ENCODE measurements around the gene COL1A2. TPM values are rescaled to one million over a fixed set of nuclear protein-coding genes. Genes with fewer than 3 reads are reported as not detected.

Gene COL1A2
- total RNA-seq, 1 experiment from 2014 or later, result 42.1 TPM

DNA sequence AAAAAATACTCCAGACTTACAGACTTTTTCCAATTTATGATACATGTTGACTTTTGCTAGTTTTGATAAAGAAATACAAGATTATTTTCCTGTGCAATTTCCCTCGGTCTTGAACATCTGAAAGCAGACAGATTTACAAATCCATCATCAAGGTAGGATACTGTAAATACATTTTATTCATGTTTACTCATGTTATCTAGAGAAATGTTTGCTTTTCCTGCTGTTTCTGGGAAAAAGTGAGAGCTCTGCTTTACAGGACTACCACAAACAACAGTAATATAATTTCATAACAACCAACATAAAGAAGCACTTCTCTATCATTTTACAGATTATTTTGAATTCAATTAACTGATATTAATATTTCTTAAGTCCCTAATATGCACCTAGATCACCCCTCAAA, 83.2 kb downstream of the COL1A2 start:
- Mint-ChIP-seq H3K36me3 (ENCODE audit: insufficient read depth in 1 of 3, low read depth in 3 of 3) (no peaks in the 10 kb centered on the region), H3K9me3 (no peaks in the 10 kb centered on the region), H3K4me3 (no peak overlapping the region), H3K27ac (no peak overlapping the region), H3K4me1 (no peaks in the 10 kb centered on the region), H3K27me3 (ENCODE audit: low read depth) (no peaks in the 10 kb centered on the region)
- WGBS (ENCODE audit: extremely low coverage, insufficient read length, low lambda C conversion rate), result no CpG with 5 or more reads among the region's 1 CpG
- H3K14ac ChIP-seq (ENCODE audit: insufficient read depth, low read length), result no peak overlapping the region
- no peak overlapping the region for H3T11ph ChIP-seq (ENCODE audit: low read length)
- no peak overlapping the region for H2BK120ac ChIP-seq (ENCODE audit: low read depth, low read length, poor library complexity, severe bottlenecking)
- H3K27ac ChIP-seq (ENCODE audit: insufficient read length, low read depth, low read length), result no peak overlapping the region
- H2BK5ac ChIP-seq (ENCODE audit: insufficient read length, low read length), result no peak overlapping the region
- H4K91ac ChIP-seq (ENCODE audit: insufficient read length, low read depth, low read length), result no peak overlapping the region
- no peaks in the 10 kb centered on the region for H3K4me1 ChIP-seq (ENCODE audit: insufficient read depth, low read length)
- TF ChIP-seq, protein P1, sequence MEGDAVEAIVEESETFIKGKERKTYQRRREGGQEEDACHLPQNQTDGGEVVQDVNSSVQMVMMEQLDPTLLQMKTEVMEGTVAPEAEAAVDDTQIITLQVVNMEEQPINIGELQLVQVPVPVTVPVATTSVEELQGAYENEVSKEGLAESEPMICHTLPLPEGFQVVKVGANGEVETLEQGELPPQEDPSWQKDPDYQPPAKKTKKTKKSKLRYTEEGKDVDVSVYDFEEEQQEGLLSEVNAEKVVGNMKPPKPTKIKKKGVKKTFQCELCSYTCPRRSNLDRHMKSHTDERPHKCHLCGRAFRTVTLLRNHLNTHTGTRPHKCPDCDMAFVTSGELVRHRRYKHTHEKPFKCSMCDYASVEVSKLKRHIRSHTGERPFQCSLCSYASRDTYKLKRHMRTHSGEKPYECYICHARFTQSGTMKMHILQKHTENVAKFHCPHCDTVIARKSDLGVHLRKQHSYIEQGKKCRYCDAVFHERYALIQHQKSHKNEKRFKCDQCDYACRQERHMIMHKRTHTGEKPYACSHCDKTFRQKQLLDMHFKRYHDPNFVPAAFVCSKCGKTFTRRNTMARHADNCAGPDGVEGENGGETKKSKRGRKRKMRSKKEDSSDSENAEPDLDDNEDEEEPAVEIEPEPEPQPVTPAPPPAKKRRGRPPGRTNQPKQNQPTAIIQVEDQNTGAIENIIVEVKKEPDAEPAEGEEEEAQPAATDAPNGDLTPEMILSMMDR (conservative IDR thresholded peaks at IDR 0.05), result no peak
- no peak overlapping the region for H3K4me2 ChIP-seq (ENCODE audit: insufficient read depth, insufficient read length, low read length)
- no peak overlapping the region for H2BK12ac ChIP-seq (ENCODE audit: insufficient read length, low read depth, low read length)
- H3K56ac ChIP-seq (ENCODE audit: insufficient read length, low read depth, low read length), result no peak overlapping the region
- H3K27me3 ChIP-seq (ENCODE audit: insufficient read depth, low read length), result no peaks in the 10 kb centered on the region
- no peaks in the 10 kb centered on the region for H4K20me1 ChIP-seq (ENCODE audit: control insufficient read depth, insufficient read depth, insufficient read length)
- H2AK5ac ChIP-seq (ENCODE audit: insufficient read length, low read length), result no peak overlapping the region
- H3K23me2 ChIP-seq (ENCODE audit: insufficient read length, low read depth, low read length, poor library complexity, severe bottlenecking), result no peaks in the 10 kb centered on the region
- no peak for DNase-seq
- H2BK20ac ChIP-seq (ENCODE audit: low read depth, low read length, poor library complexity, severe bottlenecking), result no peak overlapping the region
- no peak overlapping the region for H3K18ac ChIP-seq (ENCODE audit: insufficient read length, low read depth, low read length)
- no peak overlapping the region for H2BK15ac ChIP-seq (ENCODE audit: low read depth, low read length)
- no peaks in the 10 kb centered on the region for H3K79me2 ChIP-seq (ENCODE audit: insufficient read depth, low read length)
- H3K23ac ChIP-seq (ENCODE audit: insufficient read length, low read depth, low read length), result no peak overlapping the region
- no peaks in the 10 kb centered on the region for H3K79me1 ChIP-seq (ENCODE audit: insufficient read depth, low read depth, low read length, poor library complexity, severe bottlenecking)
- no peak overlapping the region for H3K4ac ChIP-seq (ENCODE audit: low read depth, low read length)
- no peak overlapping the region for H4K5ac ChIP-seq (ENCODE audit: insufficient read length, low read depth, low read length)
- no peaks in the 10 kb centered on the region for H3K9me3 ChIP-seq (ENCODE audit: control insufficient read depth, low read depth, low read length)
- no peak overlapping the region for H2AFZ ChIP-seq (ENCODE audit: low read length)
- H3K9ac ChIP-seq (ENCODE audit: extremely low read depth, insufficient read length, low read length), result no peak overlapping the region
- no peak overlapping the region for H4K8ac ChIP-seq (replicated peaks; ENCODE audit: insufficient read length, low read depth, low read length)

Data from H9 (cell line).